Osteoblast (primary cell): Measurements from ENCODE around the gene DZIP1L. TPM values are rescaled to one million over a fixed set of nuclear protein-coding genes. Genes with fewer than 3 reads are reported as not detected.

ENCODE experiments used
- DNase-seq: peaks from one replicate; pipeline ENCODE4 v3.0.0; 2011; ENCODE audit warnings: low spot score, mixed read lengths; ENCODE audit not compliant: insufficient read length; ENCODE audit errors: missing footprints
- H2AFZ ChIP-seq: 2 replicates; pipeline ENCODE4 v1.6.0; 2011; ENCODE audit warnings: mild to moderate bottlenecking, low read length
- H3K27ac ChIP-seq: 2 replicates; pipeline ENCODE4 v1.5.1; 2011; ENCODE audit warnings: mild to moderate bottlenecking, low read depth, low read length, moderate library complexity
- H3K27me3 ChIP-seq: 2 replicates; pipeline ENCODE4 v1.6.0; 2012; ENCODE audit warnings: mild to moderate bottlenecking, control low read depth, inconsistent platforms, low read length, moderate library complexity; ENCODE audit not compliant: insufficient read depth
- H3K36me3 ChIP-seq: 2 replicates; pipeline ENCODE4 v1.5.1; 2011; ENCODE audit warnings: mild to moderate bottlenecking, low read length, control low read depth, moderate library complexity; ENCODE audit not compliant: insufficient read depth
- H3K4me1 ChIP-seq: 2 replicates; pipeline ENCODE4 v1.5.1; 2011; ENCODE audit warnings: mild to moderate bottlenecking, low read length, control low read depth, moderate library complexity; ENCODE audit not compliant: insufficient read depth
- H3K4me2 ChIP-seq: 2 replicates; pipeline ENCODE4 v1.6.0; 2011; ENCODE audit warnings: mild to moderate bottlenecking, low read length; ENCODE audit not compliant: insufficient read depth
- H3K4me3 ChIP-seq: fragments of 200-600 bp; sonication (generic); 3 replicates; pipeline ENCODE4 v1.5.1; 2012; ENCODE audit warnings: mild to moderate bottlenecking, low read length, inconsistent platforms; ENCODE audit not compliant: insufficient read depth
- H3K79me2 ChIP-seq: 2 replicates; pipeline ENCODE4 v1.6.0; 2012; ENCODE audit warnings: mild to moderate bottlenecking, low read length, control low read depth, inconsistent platforms; ENCODE audit not compliant: insufficient read depth
- H3K9me3 ChIP-seq: 2 replicates; pipeline ENCODE4 v1.5.1; 2011; ENCODE audit warnings: low read depth, low read length, control low read depth
- H4K20me1 ChIP-seq: 2 replicates; pipeline ENCODE4 v1.6.0; 2012; ENCODE audit warnings: mild to moderate bottlenecking, low read length, control low read depth; ENCODE audit not compliant: insufficient read depth
- total RNA-seq: library from RNA; depleted of rRNA; stranded (reverse); fragments of >200 nt; gene quantifications from 2 replicates; pipeline ENCODE4 v1.2.3, GENCODE V29; 2012
- TF ChIP-seq, protein P1 (sequence below): IDR thresholded peaks from 2 replicates; pipeline ENCODE4 v1.5.1; 2011; ENCODE audit warnings: mild to moderate bottlenecking, low read depth, low read length, moderate library complexity; ENCODE audit errors: extremely low read depth

DZIP1L gene
- total RNA-seq, 1 donor, result 42.3 TPM

DNA sequence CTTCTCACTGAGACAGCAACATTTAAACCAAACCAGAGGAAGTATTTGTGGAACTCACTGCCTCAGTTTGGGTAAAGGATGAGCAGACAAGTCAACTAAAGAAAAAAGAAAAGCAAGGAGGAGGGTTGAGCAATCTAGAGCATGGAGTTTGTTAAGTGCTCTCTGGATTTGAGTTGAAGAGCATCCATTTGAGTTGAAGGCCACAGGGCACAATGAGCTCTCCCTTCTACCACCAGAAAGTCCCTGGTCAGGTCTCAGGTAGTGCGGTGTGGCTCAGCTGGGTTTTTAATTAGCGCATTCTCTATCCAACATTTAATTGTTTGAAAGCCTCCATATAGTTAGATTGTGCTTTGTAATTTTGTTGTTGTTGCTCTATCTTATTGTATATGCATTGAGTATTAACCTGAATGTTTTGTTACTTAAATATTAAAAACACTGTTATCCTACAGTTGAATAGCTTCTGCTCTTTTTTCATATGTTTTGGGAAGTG lies 82.2 kb downstream of the DZIP1L start:
- H3K27me3 ChIP-seq, result no peaks in the 10 kb centered on the region
- no peak overlapping the region for H3K4me3 ChIP-seq
- H2AFZ ChIP-seq, result no peak overlapping the region
- no peaks in the 10 kb centered on the region for H4K20me1 ChIP-seq
- TF ChIP-seq, protein P1, sequence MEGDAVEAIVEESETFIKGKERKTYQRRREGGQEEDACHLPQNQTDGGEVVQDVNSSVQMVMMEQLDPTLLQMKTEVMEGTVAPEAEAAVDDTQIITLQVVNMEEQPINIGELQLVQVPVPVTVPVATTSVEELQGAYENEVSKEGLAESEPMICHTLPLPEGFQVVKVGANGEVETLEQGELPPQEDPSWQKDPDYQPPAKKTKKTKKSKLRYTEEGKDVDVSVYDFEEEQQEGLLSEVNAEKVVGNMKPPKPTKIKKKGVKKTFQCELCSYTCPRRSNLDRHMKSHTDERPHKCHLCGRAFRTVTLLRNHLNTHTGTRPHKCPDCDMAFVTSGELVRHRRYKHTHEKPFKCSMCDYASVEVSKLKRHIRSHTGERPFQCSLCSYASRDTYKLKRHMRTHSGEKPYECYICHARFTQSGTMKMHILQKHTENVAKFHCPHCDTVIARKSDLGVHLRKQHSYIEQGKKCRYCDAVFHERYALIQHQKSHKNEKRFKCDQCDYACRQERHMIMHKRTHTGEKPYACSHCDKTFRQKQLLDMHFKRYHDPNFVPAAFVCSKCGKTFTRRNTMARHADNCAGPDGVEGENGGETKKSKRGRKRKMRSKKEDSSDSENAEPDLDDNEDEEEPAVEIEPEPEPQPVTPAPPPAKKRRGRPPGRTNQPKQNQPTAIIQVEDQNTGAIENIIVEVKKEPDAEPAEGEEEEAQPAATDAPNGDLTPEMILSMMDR, result no peak
- peaks cover 3% of the 10 kb centered on the region for H3K36me3 ChIP-seq
- H3K27ac ChIP-seq, result no peak overlapping the region
- no peaks in the 10 kb centered on the region for H3K4me1 ChIP-seq
- no peaks in the 10 kb centered on the region for H3K79me2 ChIP-seq
- no peak overlapping the region for H3K4me2 ChIP-seq
- H3K9me3 ChIP-seq, result no peaks in the 10 kb centered on the region
- DNase-seq, result no peak

DNA sequence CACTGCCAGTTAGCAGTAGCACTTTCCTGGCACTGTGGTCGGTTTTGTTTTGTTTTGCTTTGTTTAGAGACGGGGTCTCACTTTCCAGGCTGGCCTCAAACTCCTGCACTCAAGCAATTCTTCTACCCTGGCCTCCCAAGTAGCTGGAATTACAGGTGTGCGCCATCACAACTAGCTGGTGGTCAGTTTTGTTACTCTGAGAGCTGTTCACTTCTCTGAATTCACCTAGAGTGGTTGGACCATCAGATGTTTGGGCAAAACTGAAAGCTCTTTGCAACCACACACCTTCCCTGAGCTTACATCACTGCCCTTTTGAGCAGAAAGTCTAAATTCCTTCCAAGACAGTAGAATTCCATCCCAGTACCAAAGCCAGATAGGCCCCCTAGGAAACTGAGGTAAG lies 82.8 kb downstream of the DZIP1L start:
- no peak overlapping the region for H3K4me3 ChIP-seq
- H3K4me2 ChIP-seq, result no peak overlapping the region
- H4K20me1 ChIP-seq, result no peaks in the 10 kb centered on the region
- TF ChIP-seq, protein P1, result no peak
- no peaks in the 10 kb centered on the region for H3K9me3 ChIP-seq
- DNase-seq, result no peak
- no peaks in the 10 kb centered on the region for H3K79me2 ChIP-seq
- peaks cover 3% of the 10 kb centered on the region for H3K36me3 ChIP-seq
- no peaks in the 10 kb centered on the region for H3K27me3 ChIP-seq
- H3K4me1 ChIP-seq, result no peaks in the 10 kb centered on the region
- no peak overlapping the region for H3K27ac ChIP-seq
- no peak overlapping the region for H2AFZ ChIP-seq

DNA sequence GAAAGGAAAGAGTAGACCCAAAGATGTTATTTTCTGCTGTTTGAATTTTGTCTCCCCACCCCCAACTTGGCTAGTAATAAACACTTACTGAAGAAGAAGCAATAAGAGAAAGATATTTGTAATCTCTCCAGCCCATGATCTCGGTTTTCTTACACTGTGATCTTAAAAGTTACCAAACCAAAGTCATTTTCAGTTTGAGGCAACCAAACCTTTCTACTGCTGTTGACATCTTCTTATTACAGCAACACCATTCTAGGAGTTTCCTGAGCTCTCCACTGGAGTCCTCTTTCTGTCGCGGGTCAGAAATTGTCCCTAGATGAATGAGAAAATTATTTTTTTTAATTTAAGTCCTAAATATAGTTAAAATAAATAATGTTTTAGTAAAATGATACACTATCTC lies 83.9 kb downstream of the DZIP1L start:
- Histone ChIP-seq H3K9me3 (no peaks in the 10 kb centered on the region), H3K4me2 (no peak overlapping the region), H3K4me3 (no peak overlapping the region), H3K36me3 (peaks cover 3% of the 10 kb centered on the region), H3K27ac (no peak overlapping the region), H3K27me3 (no peaks in the 10 kb centered on the region), H2AFZ (no peak overlapping the region), H4K20me1 (no peaks in the 10 kb centered on the region), H3K4me1 (no peaks in the 10 kb centered on the region), H3K79me2 (no peaks in the 10 kb centered on the region)
- DNase-seq, result no peak
- TF ChIP-seq, protein P1, result no peak

DNA sequence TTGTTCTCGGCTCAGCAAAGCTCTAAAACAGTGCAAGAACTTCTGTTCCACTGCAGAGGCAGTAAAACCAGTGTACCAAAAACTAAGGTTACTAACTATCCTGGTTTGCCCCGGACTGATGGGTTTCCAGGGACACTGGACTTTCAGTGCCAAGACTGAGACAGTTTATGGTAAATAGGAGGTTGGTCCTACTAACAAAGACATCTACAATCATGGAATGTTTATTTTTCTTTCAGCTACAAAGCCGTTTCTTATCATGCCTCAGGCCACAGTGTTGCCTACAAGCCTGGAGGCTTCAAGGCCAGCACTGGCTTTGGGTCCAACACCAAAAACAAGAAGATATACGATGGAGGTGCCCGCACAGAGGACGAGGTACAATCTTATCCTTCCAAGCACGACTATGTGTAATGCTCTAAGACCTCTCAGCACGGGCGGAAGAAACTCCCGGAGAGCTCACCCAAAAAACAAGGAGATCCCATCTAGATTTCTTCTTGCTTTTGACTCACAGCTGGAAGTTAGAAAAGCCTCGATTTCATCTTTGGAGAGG lies 84.6 kb downstream of the DZIP1L start:
- no peaks in the 10 kb centered on the region for H4K20me1 ChIP-seq

More for the DNA sequence above, 84.6 kb downstream of the DZIP1L start:
- TF ChIP-seq, protein P1, result no peak
- Histone ChIP-seq H3K27me3 (no peaks in the 10 kb centered on the region), H3K27ac (no peak overlapping the region), H3K79me2 (no peaks in the 10 kb centered on the region), H3K4me3 (no peak overlapping the region), H3K9me3 (no peaks in the 10 kb centered on the region), H3K36me3 (peaks cover 3% of the 10 kb centered on the region), H3K4me2 (no peak overlapping the region), H2AFZ (no peak overlapping the region), H3K4me1 (no peaks in the 10 kb centered on the region)
- DNase-seq, result peak; percentile 68
